OCI-LY3 (cell line): ENCODE measurements around the gene SLC27A1.

Source experiments
- H2AFZ ChIP-seq: fragments of 200-600, 300-600 bp; shearing (Covaris generic); 2 replicates; pipeline ENCODE4 v1.6.0; 2014; ENCODE audit warnings: antibody characterized with exemption, low read depth, low read length
- H3K27ac ChIP-seq: fragments of 200-600, 300-600 bp; sonication (generic); 2 replicates; pipeline ENCODE4 v1.5.1; 2014; ENCODE audit warnings: mild to moderate bottlenecking, low read length, moderate library complexity, mixed read lengths
- H3K27me3 ChIP-seq: fragments of 200-600, 300-600 bp; sonication (generic); 2 replicates; pipeline ENCODE4 v1.6.1; 2014; ENCODE audit warnings: low read depth, low read length, mixed read lengths
- H3K36me3 ChIP-seq: fragments of 200-600, 300-600 bp; sonication (generic); replicated peaks from 2 replicates; pipeline ENCODE3; 2014; ENCODE audit warnings: low read depth, low read length, mixed read lengths
- H3K4me1 ChIP-seq: fragments of 300-600, 200-600 bp; sonication (generic); 2 replicates; pipeline ENCODE4 v1.6.1; 2014; ENCODE audit warnings: low read length, mixed read lengths
- H3K4me2 ChIP-seq: fragments of 200-600, 300-600 bp; sonication (generic); 2 replicates; pipeline ENCODE4 v1.6.1; 2014; ENCODE audit warnings: low read length, mixed read lengths
- H3K4me3 ChIP-seq: fragments of 300-600, 200-600 bp; sonication (generic); 2 replicates; pipeline ENCODE4 v1.5.1; 2014; ENCODE audit warnings: antibody characterized with exemption, mild to moderate bottlenecking, low read length, moderate library complexity
- H3K79me2 ChIP-seq: fragments of 300-600, 200-600 bp; shearing (Covaris generic); 2 replicates; pipeline ENCODE4 v1.6.1; 2014; ENCODE audit warnings: mild to moderate bottlenecking, low read length, mixed read lengths
- H3K9ac ChIP-seq: fragments of 300-600, 200-600 bp; shearing (Covaris generic); 2 replicates; pipeline ENCODE4 v1.6.0; 2014; ENCODE audit warnings: mild to moderate bottlenecking, low read length, moderate library complexity
- H3K9me3 ChIP-seq: fragments of 200-600, 300-600 bp; shearing (Covaris generic); 2 replicates; pipeline ENCODE4 v1.6.1; 2014; ENCODE audit warnings: low read length, mixed read lengths; ENCODE audit not compliant: insufficient read depth
- H4K20me1 ChIP-seq: fragments of 200-600, 300-600 bp; sonication (generic); 2 replicates; pipeline ENCODE4 v1.6.1; 2016; ENCODE audit warnings: low read length, mixed read lengths; ENCODE audit not compliant: insufficient read depth
- EZH2phosphoT487 ChIP-seq: fragments of 200-600 bp; shearing (Covaris generic); IDR thresholded peaks from 2 replicates; pipeline ENCODE4 v1.6.1; 2018; ENCODE audit warnings: antibody characterized with exemption, mixed run types, low read depth
- TF ChIP-seq, protein P1 (sequence below): fragments of 200-600, 300-600 bp; sonication (generic); IDR thresholded peaks from 2 replicates; pipeline ENCODE4 v1.5.1; 2014; ENCODE audit warnings: antibody characterized with exemption, low read length, low read depth

Gene SLC27A1

DNA sequence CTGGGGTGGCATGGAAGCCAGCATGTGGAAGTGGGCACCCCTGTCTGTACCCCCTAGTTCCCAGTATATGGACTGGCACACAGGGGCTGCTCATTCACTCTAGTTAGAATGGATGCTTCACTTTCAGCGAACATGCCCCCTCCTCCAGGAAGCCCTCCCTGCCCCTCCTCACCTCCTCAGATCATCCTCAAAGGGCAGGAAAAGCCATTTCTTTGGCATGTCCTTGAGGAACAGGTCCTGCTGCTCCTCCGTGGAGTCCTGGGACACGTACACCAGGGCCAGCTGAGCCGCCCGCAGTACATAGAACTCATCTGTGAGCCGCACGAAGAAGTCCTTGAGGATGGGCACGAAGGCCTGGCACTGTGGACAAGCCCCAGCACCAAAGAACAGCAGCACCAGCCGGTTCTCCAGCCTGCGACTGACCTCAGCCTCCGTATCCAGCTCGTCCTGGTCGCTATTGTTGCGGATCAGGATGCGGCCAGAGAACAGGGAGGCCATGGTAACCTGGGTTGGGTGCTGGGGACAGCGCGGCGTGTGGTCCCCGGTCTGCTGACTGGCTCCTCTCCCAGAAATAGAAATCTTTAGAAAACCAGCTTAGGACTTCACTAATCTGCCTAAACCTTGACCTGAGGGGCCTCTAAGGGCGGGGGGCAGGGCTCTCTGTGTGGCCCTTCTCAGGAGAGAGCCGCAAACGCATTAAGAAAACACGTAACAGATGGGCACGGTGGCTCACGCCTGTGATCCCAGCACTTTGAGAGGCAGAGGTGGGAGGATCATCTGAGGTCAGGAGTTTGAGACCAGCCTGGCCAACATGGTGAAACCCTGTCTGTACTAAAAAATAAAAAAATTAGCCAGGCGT is 9.7 kb upstream of the SLC27A1 start, which contains the start of gene NXNL1:
Gene NXNL1 (minus strand): TSS at position 555 of the 859 bp plus-strand sequence. CDS start 57 bp downstream, at position 498.
- no peaks in the 10 kb centered on the region for H3K79me2 ChIP-seq
- no peaks in the 10 kb centered on the region for H3K4me1 ChIP-seq
- no peak within 1 kb of the TSS for H3K4me2 ChIP-seq
- no peak within 1 kb of the TSS for H3K27ac ChIP-seq
- TF ChIP-seq EZH2phosphoT487 = no peak
- TF ChIP-seq, protein P1, sequence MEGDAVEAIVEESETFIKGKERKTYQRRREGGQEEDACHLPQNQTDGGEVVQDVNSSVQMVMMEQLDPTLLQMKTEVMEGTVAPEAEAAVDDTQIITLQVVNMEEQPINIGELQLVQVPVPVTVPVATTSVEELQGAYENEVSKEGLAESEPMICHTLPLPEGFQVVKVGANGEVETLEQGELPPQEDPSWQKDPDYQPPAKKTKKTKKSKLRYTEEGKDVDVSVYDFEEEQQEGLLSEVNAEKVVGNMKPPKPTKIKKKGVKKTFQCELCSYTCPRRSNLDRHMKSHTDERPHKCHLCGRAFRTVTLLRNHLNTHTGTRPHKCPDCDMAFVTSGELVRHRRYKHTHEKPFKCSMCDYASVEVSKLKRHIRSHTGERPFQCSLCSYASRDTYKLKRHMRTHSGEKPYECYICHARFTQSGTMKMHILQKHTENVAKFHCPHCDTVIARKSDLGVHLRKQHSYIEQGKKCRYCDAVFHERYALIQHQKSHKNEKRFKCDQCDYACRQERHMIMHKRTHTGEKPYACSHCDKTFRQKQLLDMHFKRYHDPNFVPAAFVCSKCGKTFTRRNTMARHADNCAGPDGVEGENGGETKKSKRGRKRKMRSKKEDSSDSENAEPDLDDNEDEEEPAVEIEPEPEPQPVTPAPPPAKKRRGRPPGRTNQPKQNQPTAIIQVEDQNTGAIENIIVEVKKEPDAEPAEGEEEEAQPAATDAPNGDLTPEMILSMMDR = no peak
- no peak within 1 kb of the TSS for H2AFZ ChIP-seq
- no peaks in the 10 kb centered on the region for H3K9me3 ChIP-seq
- H3K27me3 ChIP-seq = peaks cover 15% of the 10 kb centered on the region
- H3K9ac ChIP-seq = no peak within 1 kb of the TSS
- no peaks in the 10 kb centered on the region for H3K36me3 ChIP-seq
- H4K20me1 ChIP-seq = no peaks in the 10 kb centered on the region
- H3K4me3 ChIP-seq = no peak within 1 kb of the TSS

- Histone ChIP-seq H3K4me3 (no peak overlapping the region), H3K27me3 (peaks cover 10% of the 10 kb centered on the region)
Observed at GRCh38 chr19:17466487-17466850, 3.9 kb upstream of the SLC27A1 start.

DNA sequence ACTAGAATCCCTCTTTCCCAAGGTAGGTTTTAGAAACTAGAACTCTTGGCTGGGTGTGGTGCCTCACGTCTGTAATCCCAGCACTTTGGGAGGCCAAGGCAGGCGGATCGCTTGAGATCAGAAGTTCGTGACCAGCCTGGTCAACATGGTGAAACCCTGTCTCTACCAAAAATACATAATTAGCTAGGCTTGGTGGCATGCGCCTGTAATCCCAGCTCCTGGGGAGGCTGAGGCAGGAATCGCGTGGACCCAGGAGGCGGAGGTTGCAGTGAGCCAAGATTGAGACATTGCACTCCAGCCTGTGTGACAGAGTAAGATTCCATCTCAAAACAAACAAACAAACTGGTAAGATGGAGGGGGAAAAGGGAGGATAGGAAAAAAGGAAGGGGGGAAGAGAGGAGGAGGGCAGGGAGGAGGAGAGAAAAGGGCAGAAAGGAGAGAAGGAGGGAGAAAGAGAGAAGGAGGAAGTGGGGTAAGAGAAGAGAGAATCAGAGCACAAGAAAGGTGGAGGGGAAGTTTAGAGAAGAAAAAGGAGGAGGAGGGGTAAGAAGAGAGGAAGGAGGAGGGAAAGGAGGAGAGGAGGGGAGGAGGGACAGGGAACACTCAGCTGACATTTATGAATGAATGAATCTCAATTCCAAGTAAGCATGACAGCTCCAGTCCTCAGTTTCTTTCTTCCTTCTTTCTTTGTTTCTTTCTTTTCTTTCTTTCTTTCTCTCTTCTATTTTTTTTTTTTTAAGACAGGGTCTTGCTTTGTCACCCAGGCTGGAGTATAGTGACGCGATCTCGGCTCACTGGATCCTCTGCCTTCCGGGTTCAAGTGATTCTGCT is 2.6 kb upstream of the SLC27A1 start:
- H3K9me3 ChIP-seq = no peaks in the 10 kb centered on the region
- no peak overlapping the region for H3K9ac ChIP-seq
- H3K27me3 ChIP-seq = peaks cover 10% of the 10 kb centered on the region
- H3K27ac ChIP-seq = no peak overlapping the region
- H3K79me2 ChIP-seq = no peaks in the 10 kb centered on the region
- TF ChIP-seq EZH2phosphoT487 = no peak
- TF ChIP-seq, protein P1 = no peak
- no peaks in the 10 kb centered on the region for H4K20me1 ChIP-seq
- H2AFZ ChIP-seq = peak overlapping the region; percentile 7; the same call in 1 of the 2 replicates
- no peak overlapping the region for H3K4me2 ChIP-seq
- peaks cover 22% of the 10 kb centered on the region for H3K4me1 ChIP-seq
- no peaks in the 10 kb centered on the region for H3K36me3 ChIP-seq
- no peak overlapping the region for H3K4me3 ChIP-seq

More at GRCh38 chr19:17466487-17466850, 3.9 kb upstream of the SLC27A1 start:
- Histone ChIP-seq H3K27ac (no peak overlapping the region), H3K9ac (no peak overlapping the region), H4K20me1 (no peaks in the 10 kb centered on the region), H3K9me3 (no peaks in the 10 kb centered on the region), H2AFZ (no peak overlapping the region), H3K4me1 (peaks cover 22% of the 10 kb centered on the region), H3K4me2 (no peak overlapping the region), H3K36me3 (no peaks in the 10 kb centered on the region), H3K79me2 (no peaks in the 10 kb centered on the region)
- no peak for TF ChIP-seq EZH2phosphoT487
- TF ChIP-seq, protein P1 = no peak
